IPS-18a (cell line): ENCODE data around the gene STK32B.

Experiments used
- H3K27ac ChIP-seq: one replicate; pipeline ENCODE4 v1.5.1; 2013; ENCODE audit warnings: low read length
- H3K27me3 ChIP-seq: one replicate; pipeline ENCODE4 v1.6.1; 2013; ENCODE audit warnings: mild to moderate bottlenecking, low read length; ENCODE audit not compliant: control insufficient read depth, insufficient read depth
- H3K36me3 ChIP-seq: one replicate; pipeline ENCODE4 v1.6.1; 2013; ENCODE audit warnings: low read depth, low read length; ENCODE audit not compliant: control insufficient read depth
- H3K4me1 ChIP-seq: one replicate; pipeline ENCODE4 v1.6.1; 2013; ENCODE audit warnings: low read depth, low read length; ENCODE audit not compliant: control insufficient read depth
- H3K4me3 ChIP-seq: one replicate; pipeline ENCODE4 v1.5.1; 2013; ENCODE audit warnings: low read length
- H3K9ac ChIP-seq: one replicate; pipeline ENCODE4 v1.6.1; 2013; ENCODE audit warnings: mild to moderate bottlenecking, low read length, moderate library complexity
- H3K9me3 ChIP-seq: one replicate; pipeline ENCODE4 v1.6.1; 2013; ENCODE audit warnings: low read depth, low read length; ENCODE audit not compliant: control insufficient read depth

The STK32B gene

DNA sequence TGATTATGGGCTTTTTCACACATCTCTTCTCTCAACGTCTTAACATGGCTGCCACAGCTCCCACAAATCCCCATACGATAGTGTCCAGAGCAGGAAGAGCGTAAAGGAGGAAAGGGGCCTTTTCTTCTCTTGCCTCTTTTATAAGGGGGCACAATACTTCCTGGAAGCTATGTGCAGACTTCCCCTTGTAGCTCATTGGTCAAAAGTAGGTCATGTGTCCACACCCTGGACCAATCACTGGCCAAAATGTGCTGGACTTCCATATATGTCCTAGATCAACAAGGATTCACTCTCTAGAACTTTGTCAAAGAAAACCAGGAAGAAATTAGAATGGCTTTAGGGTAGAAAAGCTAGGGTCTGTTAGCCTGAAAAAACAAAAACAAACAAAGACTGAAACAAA, 26.7 kb downstream of the STK32B start:
- no peak overlapping the region for H3K9ac ChIP-seq
- H3K9me3 ChIP-seq, result no peaks in the 10 kb centered on the region
- H3K27me3 ChIP-seq, result no peaks in the 10 kb centered on the region

DNA sequence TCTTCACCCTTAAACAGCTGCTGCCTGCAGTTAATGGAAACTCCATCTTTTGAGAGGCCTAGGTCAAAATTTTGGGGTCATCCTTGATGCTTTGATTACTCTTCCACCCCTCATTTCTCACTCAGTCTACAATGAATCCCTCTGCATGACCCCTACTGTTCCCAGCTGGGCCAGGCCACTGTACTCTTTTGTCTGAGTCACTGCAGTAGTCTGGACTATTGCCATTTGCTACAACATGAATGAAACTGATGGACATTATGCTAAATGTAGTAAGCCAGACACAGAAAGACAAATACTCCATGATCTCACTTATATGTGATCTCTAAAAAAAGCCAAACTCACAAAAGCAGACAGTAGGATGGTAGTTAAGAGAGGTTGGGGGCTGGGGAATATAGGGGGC, 28.3 kb downstream of the STK32B start:
- H3K27me3 ChIP-seq, result no peaks in the 10 kb centered on the region
- H3K4me3 ChIP-seq, result no peak overlapping the region
- no peaks in the 10 kb centered on the region for H3K9me3 ChIP-seq

More for the DNA sequence above, 26.7 kb downstream of the STK32B start:
- H3K4me1 ChIP-seq, result peaks cover 3% of the 10 kb centered on the region
- H3K36me3 ChIP-seq, result no peaks in the 10 kb centered on the region
- no peak overlapping the region for H3K4me3 ChIP-seq
- H3K27ac ChIP-seq, result no peak overlapping the region

DNA sequence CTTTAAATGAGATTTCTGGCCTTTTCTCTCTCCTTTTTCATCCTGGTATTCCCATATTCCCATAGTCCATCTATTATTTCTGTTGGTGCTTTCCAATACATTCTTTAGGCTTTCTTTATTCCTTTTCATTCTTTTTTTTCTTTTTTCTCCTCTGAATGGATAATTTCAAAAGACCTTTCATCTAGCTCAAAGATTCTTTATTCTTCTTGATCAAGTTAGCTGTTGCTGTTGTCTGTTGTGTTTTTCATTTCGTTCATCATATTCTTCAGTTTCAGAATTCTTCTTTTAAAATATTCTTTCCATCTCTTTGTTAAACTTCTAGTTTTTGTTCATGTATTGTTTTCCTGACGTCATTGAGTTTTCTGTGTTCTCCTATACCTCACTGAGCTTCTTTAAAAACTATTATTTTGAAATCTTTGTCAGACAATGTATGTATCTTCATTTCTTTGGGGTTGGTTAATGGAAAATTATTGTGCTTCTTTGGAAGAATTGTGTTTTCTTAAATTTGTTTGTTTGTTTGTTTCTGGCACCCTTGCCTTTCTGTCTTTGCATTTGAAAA, 30.2 kb downstream of the STK32B start:
- H3K4me3 ChIP-seq, result no peak overlapping the region
- H3K36me3 ChIP-seq, result no peaks in the 10 kb centered on the region
- no peak overlapping the region for H3K9ac ChIP-seq
- no peak overlapping the region for H3K27ac ChIP-seq
- no peaks in the 10 kb centered on the region for H3K9me3 ChIP-seq
- H3K4me1 ChIP-seq, result peaks cover 3% of the 10 kb centered on the region
- no peaks in the 10 kb centered on the region for H3K27me3 ChIP-seq

More for the DNA sequence above, 28.3 kb downstream of the STK32B start:
- Histone ChIP-seq H3K36me3 (no peaks in the 10 kb centered on the region), H3K9ac (no peak overlapping the region), H3K4me1 (peaks cover 3% of the 10 kb centered on the region), H3K27ac (no peak overlapping the region)

- H3K9me3 ChIP-seq, result no peaks in the 10 kb centered on the region
- H3K4me1 ChIP-seq, result peaks cover 3% of the 10 kb centered on the region
- H3K4me3 ChIP-seq, result no peak overlapping the region
- no peak overlapping the region for H3K27ac ChIP-seq
- no peak overlapping the region for H3K9ac ChIP-seq
- no peaks in the 10 kb centered on the region for H3K27me3 ChIP-seq
- no peaks in the 10 kb centered on the region for H3K36me3 ChIP-seq
These were observed 31.1 kb downstream of the STK32B start for GRCh38 chr4:5082376-5082775.

DNA sequence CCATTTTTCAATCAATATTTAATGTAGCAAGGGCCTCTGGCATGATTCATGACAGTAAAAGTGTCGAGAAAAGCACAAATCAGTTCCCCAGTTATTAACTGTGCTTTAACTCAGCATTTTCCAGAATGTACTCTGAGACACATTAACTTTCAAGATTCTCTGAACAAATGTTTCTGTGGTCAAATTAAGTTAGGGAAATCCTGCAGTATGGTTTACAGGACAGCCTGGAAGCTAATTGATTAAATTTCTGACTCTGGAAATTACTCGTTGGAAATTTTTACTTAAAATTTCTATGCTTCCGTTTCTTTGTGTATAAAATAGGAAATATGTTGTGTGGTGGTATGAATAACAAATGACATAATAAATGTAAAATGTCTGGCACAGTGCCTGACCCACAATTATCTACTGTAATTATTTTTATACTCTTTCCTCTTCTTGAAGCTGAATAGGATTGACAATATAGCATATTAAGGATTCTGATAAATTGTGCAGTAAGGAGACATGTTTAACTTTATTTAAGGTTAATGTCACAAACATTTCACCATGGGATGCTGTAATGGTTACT, 33.7 kb downstream of the STK32B start:
- peaks cover 3% of the 10 kb centered on the region for H3K4me1 ChIP-seq
- H3K9me3 ChIP-seq, result no peaks in the 10 kb centered on the region
- no peak overlapping the region for H3K27ac ChIP-seq
- no peaks in the 10 kb centered on the region for H3K27me3 ChIP-seq
- H3K4me3 ChIP-seq, result no peak overlapping the region
- no peaks in the 10 kb centered on the region for H3K36me3 ChIP-seq
- H3K9ac ChIP-seq, result no peak overlapping the region

DNA sequence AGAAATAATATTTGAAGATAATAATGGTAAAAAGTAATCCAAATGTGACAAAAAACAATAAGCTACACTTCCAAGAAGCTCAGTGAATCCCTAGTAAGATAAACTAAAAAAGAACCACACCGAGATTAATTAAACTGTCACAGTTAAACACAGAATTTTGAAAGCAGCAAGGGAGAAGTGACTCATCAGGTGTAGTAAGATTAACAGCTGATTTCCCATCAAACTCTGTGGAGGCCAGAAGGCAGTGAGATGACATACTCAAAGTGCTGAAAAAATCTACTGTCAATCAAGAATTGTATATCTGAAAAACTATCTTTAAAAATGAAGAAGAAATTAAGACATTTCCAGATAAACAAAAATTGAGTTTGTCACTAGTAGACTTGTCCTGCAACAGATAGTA, 35.3 kb downstream of the STK32B start:
- Histone ChIP-seq H3K27ac (no peak overlapping the region), H3K9me3 (no peaks in the 10 kb centered on the region), H3K36me3 (no peaks in the 10 kb centered on the region), H3K27me3 (no peaks in the 10 kb centered on the region), H3K4me3 (no peak overlapping the region), H3K4me1 (peaks cover 3% of the 10 kb centered on the region), H3K9ac (no peak overlapping the region)

DNA sequence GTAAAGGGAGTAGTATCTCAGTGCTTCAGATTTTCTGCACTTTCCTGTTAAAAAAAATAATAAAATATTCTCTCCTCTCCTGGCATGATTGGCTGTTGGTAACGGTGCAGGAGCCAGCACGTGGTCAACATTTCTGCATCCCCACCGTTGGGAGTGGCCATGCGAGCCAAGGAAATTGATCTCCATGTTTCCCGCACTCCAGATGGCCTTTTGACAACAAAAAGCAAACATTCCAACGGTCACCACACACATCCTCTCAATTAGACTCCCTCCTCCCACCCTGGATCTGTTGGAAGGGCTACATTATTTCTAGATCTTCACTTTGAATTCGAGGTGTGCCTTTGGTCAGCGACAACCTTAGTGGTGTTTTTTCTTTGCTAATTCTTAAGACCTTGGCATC, 45.0 kb downstream of the STK32B start:
- Histone ChIP-seq H3K4me3 (no peak overlapping the region), H3K27ac (no peak overlapping the region), H3K4me1 (no peaks in the 10 kb centered on the region), H3K36me3 (no peaks in the 10 kb centered on the region), H3K9ac (no peak overlapping the region), H3K27me3 (no peaks in the 10 kb centered on the region), H3K9me3 (peaks cover 2% of the 10 kb centered on the region)

DNA sequence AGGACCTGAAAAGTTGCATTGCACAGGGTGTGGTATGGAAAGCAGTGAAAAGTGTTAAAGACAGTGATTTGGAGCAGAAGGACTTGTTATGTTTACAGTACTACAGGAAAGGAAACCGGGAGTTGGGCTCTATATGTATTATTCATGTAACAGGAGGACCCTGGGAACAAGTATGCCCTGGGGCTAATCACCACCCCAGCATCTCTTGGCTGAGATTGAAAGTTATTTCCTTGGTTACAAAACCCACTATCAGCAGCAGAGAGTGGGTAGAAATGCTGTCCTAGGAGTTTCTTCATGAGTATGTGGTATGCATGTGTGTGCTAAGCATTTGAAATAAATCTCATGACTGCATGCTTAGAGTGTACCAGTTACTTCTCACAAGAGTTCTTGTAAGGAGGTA, 46.9 kb downstream of the STK32B start:
- Histone ChIP-seq H3K4me1 (no peaks in the 10 kb centered on the region), H3K9ac (no peak overlapping the region), H3K27me3 (no peaks in the 10 kb centered on the region), H3K27ac (no peak overlapping the region), H3K4me3 (no peak overlapping the region), H3K9me3 (peaks cover 2% of the 10 kb centered on the region), H3K36me3 (no peaks in the 10 kb centered on the region)

- no peak overlapping the region for H3K9ac ChIP-seq
- H3K4me3 ChIP-seq, result no peak overlapping the region
- peaks cover 2% of the 10 kb centered on the region for H3K9me3 ChIP-seq
- no peaks in the 10 kb centered on the region for H3K36me3 ChIP-seq
- H3K27me3 ChIP-seq, result no peaks in the 10 kb centered on the region
- no peak overlapping the region for H3K27ac ChIP-seq
- H3K4me1 ChIP-seq, result no peaks in the 10 kb centered on the region
These were observed 49.1 kb downstream of the STK32B start for GRCh38 chr4:5100336-5100735.

DNA sequence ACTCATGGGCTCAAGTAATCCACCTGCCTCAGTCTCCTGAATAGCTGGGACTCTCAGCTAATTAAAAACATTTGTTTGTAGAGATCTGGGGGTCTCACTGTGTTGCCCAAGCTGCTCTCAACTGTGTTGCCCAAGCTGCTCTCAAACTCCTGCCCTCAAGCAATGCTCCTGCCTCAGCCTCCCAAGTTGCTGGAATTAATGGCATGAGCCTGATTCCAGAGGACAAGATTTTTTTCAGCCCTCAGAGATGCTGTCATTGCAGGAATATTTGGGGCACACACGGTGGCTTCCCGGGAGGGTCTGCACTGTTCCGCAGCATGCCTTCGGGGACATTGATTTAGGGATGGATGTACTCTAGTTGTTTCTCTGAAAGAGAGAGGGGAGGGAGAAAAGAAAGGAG, 49.7 kb downstream of the STK32B start:
- H3K9ac ChIP-seq, result no peak overlapping the region

DNA sequence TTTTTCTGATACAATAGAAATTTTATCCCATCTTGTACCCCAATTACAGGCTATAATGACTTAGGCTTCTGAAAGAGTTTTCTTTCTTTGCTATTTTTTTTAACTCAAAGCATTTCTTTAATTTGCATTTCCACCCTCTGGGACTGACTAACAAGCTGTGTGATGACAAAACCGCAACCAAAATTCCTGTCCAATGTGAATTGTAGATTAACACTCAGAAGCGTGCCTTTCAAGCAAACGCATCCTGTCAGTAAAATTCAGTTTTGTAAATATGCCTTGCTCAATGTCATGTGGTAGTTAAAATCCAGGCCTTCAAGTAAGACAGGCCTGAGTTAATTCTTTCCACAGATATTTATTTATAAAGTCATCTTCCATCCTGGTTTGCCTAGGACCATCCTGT, 50.3 kb downstream of the STK32B start:
- H3K36me3 ChIP-seq, result no peaks in the 10 kb centered on the region
- H3K9me3 ChIP-seq, result peaks cover 2% of the 10 kb centered on the region
- H3K27ac ChIP-seq, result no peak overlapping the region
- H3K27me3 ChIP-seq, result no peaks in the 10 kb centered on the region
- no peak overlapping the region for H3K4me3 ChIP-seq
- no peaks in the 10 kb centered on the region for H3K4me1 ChIP-seq
- H3K9ac ChIP-seq, result no peak overlapping the region

More for the DNA sequence above, 49.7 kb downstream of the STK32B start:
- no peaks in the 10 kb centered on the region for H3K36me3 ChIP-seq
- no peaks in the 10 kb centered on the region for H3K4me1 ChIP-seq
- H3K27ac ChIP-seq, result no peak overlapping the region
- peaks cover 2% of the 10 kb centered on the region for H3K9me3 ChIP-seq
- H3K27me3 ChIP-seq, result no peaks in the 10 kb centered on the region
- no peak overlapping the region for H3K4me3 ChIP-seq

DNA sequence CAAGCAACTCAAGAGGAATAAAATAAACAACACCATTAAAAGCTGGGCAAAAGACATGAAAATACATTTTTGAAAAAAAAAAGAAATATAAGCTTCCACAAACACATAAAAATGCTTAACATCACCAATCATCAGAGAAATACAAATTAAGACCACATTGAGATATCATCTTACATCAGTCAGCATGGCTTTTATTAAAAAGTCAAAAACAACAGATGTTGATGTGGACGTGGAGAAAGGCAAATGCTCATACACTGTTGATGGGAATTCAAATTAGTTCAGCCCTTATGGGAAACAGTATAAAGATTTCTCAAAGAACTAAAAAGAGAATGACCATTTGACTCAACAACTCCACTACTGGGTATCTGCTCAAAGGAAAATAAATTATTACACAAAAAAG, 59.6 kb downstream of the STK32B start:
- peaks cover 5% of the 10 kb centered on the region for H3K4me1 ChIP-seq
- H3K9ac ChIP-seq, result no peak overlapping the region
- no peak overlapping the region for H3K27ac ChIP-seq
- H3K4me3 ChIP-seq, result no peak overlapping the region
- H3K27me3 ChIP-seq, result no peaks in the 10 kb centered on the region
- H3K9me3 ChIP-seq, result no peaks in the 10 kb centered on the region
- no peaks in the 10 kb centered on the region for H3K36me3 ChIP-seq
